ENCODE data around the gene INHA. TPM values are rescaled to one million over a fixed set of nuclear protein-coding genes. Genes with fewer than 3 reads are reported as not detected.

INHA gene
- total RNA-seq, 1 experiment from 2014 or later = not detected

DNA sequence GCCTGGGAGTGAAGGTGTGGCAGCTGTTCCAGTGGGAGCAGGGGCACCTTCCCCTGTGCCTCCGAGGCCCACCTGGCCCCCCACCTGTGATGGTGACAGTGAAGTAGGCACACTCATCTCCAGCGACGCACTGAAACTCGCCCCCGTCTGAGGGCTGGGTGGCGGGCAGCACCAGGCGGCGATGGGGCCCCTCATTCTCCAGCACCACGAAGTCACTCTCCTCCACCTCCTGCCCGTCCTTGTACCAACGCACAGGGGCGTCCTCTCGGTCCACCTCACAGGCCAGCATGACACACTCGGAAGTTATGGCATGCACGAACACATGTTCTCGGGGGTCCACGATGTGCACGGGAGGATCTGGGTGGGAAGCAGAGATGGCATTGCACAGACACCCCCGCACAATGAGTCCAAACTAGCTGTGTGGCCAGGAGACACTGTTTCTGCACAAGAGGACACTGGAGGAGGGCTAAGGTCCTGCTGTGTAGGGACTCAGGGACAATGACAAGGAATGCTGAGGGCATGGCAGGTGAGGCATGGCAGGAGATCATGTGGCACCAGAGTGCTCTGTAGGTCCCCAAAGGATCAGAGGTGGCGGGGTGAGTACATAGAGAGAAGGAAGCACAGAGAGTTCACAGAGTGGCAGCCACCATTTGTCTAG lies 8.7 kb upstream of the INHA start:
- ChIA-PET POLR2A (no interaction called here), RAD21 (ENCODE audit: low non-redundant PET in 1 of 2, low total read pairs in 2 of 2, uncharacterized antibody in 2 of 2, unreplicated experiment in 2 of 2) (no interaction called here), CTCF (no interaction called here)
- H3K27ac ChIP-seq (ENCODE audit: low read depth, low read length) = no peak overlapping the region
- no peak for TF ChIP-seq SP1 (IDR thresholded peaks at IDR 0.05; ENCODE audit: low read depth)
- TF ChIP-seq FOSL1 (IDR thresholded peaks at IDR 0.05; ENCODE audit: low read depth) = no peak
- TF ChIP-seq REST (IDR thresholded peaks at IDR 0.05; ENCODE audit: low read depth) = no peak
- no peak for TF ChIP-seq EZH2phosphoT487 (IDR thresholded peaks at IDR 0.05; ENCODE audit: borderline replicate concordance)
- TF ChIP-seq, protein P1, sequence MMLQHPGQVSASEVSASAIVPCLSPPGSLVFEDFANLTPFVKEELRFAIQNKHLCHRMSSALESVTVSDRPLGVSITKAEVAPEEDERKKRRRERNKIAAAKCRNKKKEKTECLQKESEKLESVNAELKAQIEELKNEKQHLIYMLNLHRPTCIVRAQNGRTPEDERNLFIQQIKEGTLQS (IDR thresholded peaks at IDR 0.05) = no peak
- TF ChIP-seq ZBTB33 (IDR thresholded peaks at IDR 0.05; ENCODE audit: extremely low read depth, insufficient replicate concordance, low read length) = no peak
- TF ChIP-seq SIN3A (IDR thresholded peaks at IDR 0.05; ENCODE audit: low read depth) = no peak
- TF ChIP-seq EZH2 (IDR thresholded peaks at IDR 0.05) = no peak
- no peak for TF ChIP-seq EGR1 (IDR thresholded peaks at IDR 0.05; ENCODE audit: low read depth)
- no peak for TF ChIP-seq CEBPB (IDR thresholded peaks at IDR 0.05; ENCODE audit: low read depth)
- TF ChIP-seq, protein P2, sequence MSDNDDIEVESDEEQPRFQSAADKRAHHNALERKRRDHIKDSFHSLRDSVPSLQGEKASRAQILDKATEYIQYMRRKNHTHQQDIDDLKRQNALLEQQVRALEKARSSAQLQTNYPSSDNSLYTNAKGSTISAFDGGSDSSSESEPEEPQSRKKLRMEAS (IDR thresholded peaks at IDR 0.05) = no peak
- TF ChIP-seq POLR2AphosphoS5 (IDR thresholded peaks at IDR 0.05; ENCODE audit: low read depth, low read length) = no peak
- TF ChIP-seq RAD21 (IDR thresholded peaks at IDR 0.05; ENCODE audit: low read depth) = no peak
- TF ChIP-seq CBX3 (IDR thresholded peaks at IDR 0.05; ENCODE audit: low read depth) = no peak
- TF ChIP-seq ZNF274 (IDR thresholded peaks at IDR 0.05; ENCODE audit: low read depth, low read length) = no peak
- TF ChIP-seq ELF1 (IDR thresholded peaks at IDR 0.05; ENCODE audit: borderline replicate concordance, low read depth) = no peak
- no peak for TF ChIP-seq YY1 (IDR thresholded peaks at IDR 0.05; ENCODE audit: extremely low read depth, insufficient replicate concordance, low read depth, low read length)
- no peak for TF ChIP-seq SRF (IDR thresholded peaks at IDR 0.05; ENCODE audit: low read depth)
- no peak for TF ChIP-seq POLR2A (IDR thresholded peaks at IDR 0.05; ENCODE audit: borderline replicate concordance, extremely low read depth, insufficient read depth, insufficient read length)
- no peak for TF ChIP-seq ZFX (IDR thresholded peaks at IDR 0.05)
- no peaks in the 10 kb centered on the region for H3K36me3 ChIP-seq (ENCODE audit: control insufficient read depth in 1 of 2, insufficient read depth in 2 of 2, low read length in 2 of 2)
- H3K4me1 ChIP-seq (ENCODE audit: control insufficient read depth in 1 of 2, insufficient read depth in 2 of 2, low read length in 2 of 2) = peaks cover 0 to 4% of the 10 kb centered on the region in 2 experiments; a peak in 1 of 4 replicates
- no peaks in the 10 kb centered on the region for H4K20me1 ChIP-seq (ENCODE audit: insufficient read depth)
- DNase-seq (ENCODE audit: low read depth, low spot score) = no peak
- BruUV-seq (replicated peaks) = no TSS peak
- no peak overlapping the region for H3K9ac ChIP-seq (ENCODE audit: low read length)
- intact Hi-C loops (cut with micrococcal nuclease) = no loop called here
- no peaks in the 10 kb centered on the region for H3K9me2 ChIP-seq (ENCODE audit: insufficient read depth)
- no peaks in the 10 kb centered on the region for H3K27me3 ChIP-seq (ENCODE audit: insufficient read depth, low read length)
- H3K79me2 ChIP-seq (ENCODE audit: insufficient read depth, low read length) = no peaks in the 10 kb centered on the region
- no peak overlapping the region for H3K4me2 ChIP-seq (ENCODE audit: low read length)
- no peak for ATAC-seq
- H3K9me3 ChIP-seq (ENCODE audit: control insufficient read depth in 1 of 2, insufficient read depth in 1 of 2, low read depth in 1 of 2, low read length in 2 of 2) = no peaks in the 10 kb centered on the region
- no peak overlapping the region for H2AFZ ChIP-seq (ENCODE audit: low read depth, low read length, poor library complexity, severe bottlenecking)
- H3K4me3 ChIP-seq (replicated peaks in 1 of 2; ENCODE audit: low read depth in 1 of 2, low read length in 2 of 2) = no peak overlapping the region

All from HCT116 (cell line).